Measurements from ENCODE around the gene BLCAP.
A peak's percentile ranks its signal among the peaks of the same experiment; 100 is the strongest.
"Not testable (repeated sequence)": the region's sequence is repeated elsewhere in the genome, so short reads cannot be mapped to it uniquely, and the experiment has no call there.

BLCAP gene, protein sequence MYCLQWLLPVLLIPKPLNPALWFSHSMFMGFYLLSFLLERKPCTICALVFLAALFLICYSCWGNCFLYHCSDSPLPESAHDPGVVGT

GRCh38 chr20:37527638-37528445 lies at the start of gene BLCAP:
Gene BLCAP, minus strand, starts transcription at chr20:37527876. Its CDS starts 8,702 bp downstream, at chr20:37519174.
- peak; percentile 88 for DNase-seq

DNA sequence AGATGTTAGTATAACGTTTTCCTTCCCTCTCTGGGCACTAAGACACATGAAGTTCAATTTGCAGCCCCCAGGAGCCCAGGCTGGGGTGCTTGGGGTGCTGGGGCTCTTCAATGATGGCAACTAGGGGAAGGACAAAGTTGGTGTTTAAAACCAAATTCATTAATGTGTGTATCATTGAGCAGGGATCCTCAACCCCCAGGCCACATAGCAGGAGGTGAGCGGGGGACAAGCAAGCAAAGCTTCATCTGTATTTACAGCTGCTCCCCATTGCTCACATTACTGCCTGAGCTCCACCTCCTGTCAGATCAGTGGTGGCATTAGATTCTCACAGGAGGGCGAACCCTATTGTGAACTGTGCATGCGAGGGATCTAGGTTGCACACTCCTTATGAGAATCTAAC lies 49.8 kb upstream of the BLCAP start:
- DNase-seq, result not testable (repeated sequence)

GRCh38 chr20:37576911-37577310 lies 49.2 kb upstream of the BLCAP start:
- DNase-seq, result no peak

DNA sequence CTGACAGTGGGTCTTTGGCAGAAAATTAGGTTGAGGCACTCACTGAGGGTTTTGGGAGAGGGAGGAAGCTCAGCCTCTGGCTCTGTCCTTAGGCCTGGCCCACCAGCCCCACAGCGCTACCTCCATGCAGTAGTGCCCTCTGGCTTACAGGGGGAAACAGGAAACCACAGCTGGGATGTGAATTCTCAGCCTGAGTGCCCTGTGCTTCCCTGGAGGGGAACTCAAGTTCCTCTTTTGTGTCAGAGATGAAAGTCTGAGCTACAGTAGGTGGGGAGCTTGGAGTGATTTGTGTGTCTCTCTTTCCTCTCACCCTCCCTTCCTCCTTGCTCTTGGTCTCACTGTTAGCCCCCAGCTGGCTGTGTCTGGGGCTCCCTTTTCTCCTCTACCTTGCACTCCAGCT lies 48.2 kb upstream of the BLCAP start:
- no peak for DNase-seq

GRCh38 chr20:37574199-37574890 lies 46.7 kb upstream of the BLCAP start:
- DNase-seq, result no peak

DNA sequence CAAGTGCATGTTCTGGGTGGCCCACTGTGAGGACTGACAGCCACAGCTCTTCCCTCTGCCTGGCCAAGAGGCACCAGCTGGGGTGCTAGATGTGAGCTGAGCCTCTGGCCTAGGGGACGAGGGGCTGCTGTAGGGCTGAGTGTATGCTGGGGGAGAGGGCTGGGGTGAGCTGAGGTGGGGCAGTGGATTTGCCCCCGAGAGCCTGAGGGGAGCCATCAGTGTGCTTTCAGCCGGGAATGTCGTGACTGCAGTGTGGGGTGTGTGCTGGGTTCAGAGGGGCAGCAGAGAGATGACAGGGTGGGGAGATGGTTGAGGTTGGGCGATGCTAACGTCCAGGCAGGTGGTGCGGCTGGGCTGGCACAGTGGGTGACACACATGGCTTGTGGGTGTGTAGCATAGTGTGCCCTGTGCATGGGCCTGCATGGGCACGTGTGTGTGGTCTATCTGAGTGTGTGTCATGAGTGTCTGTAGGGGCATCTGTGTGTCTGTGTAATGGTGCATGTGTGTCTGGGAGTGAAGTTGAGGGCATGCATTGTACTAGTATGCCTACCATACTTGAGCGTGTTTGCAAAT lies 46.0 kb upstream of the BLCAP start:
- no peak for DNase-seq

GRCh38 chr20:37571033-37571432 lies 43.4 kb upstream of the BLCAP start:
- no peak for DNase-seq

DNA sequence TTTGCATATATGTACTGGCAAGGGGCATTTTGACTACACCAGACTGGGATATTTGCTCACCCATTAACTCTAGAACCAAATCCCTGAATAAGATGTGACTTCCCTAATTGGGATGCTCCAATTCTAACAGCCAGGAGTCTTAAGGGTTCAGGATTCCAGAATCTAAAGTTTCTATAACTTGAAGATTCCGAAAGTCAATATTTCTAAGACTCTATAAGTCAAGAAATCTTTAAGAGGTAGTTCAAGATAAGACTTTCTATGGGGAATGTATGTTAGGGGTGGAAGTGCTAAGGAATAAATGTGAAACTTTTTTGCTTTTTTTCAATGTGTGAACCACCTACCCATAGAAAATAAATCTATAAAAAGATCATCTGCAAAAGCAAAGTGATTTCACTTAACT lies 42.7 kb upstream of the BLCAP start:
- DNase-seq, result no peak

DNA sequence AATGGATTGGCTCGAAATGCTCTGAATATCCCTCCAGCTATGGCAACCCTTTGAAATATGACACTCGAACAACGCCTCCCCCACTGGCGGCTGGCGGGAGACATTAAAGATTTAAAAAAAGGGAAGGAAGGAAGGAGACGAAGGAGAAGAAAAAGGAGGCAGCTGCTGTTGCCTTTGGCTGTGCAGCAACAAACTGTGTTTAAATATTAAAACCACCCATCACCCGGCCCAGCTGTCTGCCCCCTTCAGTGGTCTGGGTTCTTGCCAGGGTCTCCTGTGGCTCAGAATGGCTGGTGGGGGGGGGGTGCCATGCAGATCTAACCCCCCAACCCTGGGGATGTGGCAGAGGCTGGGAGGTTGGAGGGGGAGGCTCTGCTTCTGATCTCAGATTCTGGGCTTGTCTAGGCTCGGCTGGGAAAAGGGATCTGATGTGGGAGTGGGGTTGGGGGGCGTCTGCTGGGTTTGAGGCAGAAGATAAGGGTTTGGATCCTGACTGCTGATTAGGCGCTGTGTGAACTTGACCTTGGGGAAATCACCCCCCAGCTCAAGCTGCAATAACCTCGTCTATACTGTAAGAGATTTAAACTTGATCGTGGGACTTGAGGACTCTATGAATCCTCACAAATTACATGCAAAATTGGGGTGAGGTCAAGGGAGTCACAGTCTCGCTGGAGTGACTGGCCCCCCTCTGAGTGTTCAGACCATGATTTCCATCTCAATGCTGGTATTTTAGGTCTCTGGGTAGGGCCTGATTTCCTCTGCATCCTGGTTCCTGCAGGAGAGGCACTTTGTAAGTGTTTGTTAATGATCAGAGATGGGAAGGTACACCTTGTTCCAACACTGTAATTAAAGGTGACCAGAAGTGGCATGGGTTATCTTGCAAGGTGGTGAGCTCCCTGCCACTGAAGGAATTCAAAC lies 40.3 kb upstream of the BLCAP start:
- DNase-seq, result no peak

GRCh38 chr20:37567331-37567665 lies 39.6 kb upstream of the BLCAP start:
- no peak for DNase-seq

GRCh38 chr20:37566590-37567330 lies 39.1 kb upstream of the BLCAP start:
- DNase-seq, result no peak

DNA sequence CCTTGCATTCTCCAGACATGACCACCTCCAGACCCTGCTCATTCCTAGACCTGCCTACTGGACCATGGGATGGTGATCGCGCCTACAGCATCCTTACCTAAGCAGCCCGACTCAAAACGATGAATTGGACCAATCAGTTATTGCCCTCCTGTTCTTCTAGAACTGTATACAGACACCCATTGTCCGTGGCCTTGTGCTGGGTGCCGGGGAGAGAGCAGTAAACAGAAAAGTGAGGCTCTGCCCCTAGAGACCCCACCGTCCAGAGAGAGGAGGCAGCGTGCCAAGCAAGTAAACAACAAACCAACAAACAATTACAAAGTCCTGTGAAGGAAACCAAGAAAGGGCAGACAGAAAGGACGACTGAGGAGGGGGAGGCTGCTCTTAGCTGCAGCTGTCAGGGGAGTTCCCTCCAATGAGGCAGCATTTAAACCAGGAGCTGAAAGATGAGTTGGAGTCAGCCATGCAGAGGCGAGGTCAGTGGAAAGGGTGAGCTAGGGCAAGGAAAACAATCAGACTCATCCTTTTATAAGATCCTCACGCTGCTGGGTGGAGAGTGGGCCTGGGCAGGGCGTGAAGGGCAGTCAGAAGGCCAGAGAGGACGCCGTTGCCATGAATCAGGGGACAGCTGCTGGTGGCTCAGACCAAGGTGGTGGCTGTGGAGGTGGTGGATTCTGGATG lies 37.6 kb upstream of the BLCAP start:
- DNase-seq, result no peak

DNA sequence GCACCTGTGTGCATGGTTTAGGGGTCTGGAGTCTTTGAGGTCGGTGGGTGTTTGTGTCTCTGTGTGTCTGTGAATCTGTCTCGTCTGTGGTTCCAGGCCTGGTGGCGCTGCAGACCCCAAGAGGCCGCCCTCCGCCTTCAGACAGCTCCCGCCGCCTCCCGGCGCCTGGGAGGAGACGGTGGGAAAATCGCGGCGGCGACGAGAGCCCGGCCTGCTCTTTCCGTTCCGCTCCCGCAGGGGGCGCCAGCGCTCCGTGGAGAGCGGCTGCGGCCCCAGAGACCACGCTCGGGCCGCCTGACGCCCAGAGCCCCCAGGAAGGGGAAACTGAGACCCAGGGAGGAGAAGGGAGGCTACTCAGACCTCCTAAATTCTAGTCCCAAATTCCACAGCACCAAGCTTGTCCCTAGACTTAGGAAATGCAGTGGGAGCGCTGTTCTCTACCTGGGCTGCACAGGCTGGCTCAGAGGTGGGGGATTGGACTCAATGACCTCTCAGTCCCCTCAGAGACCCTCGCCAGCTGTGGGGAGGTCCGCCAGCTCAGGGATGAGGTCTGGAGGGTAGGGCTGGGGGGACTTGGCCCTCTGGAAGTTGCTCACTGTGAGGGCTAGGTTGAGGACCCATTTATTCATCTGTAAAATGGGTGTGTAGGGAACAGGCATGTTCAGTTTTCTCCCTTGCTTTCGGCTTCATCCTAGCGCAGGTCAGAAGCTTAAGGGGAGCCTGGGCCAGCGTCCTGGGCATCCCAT lies 36.9 kb upstream of the BLCAP start:
- peak; percentile 47 to 60 for DNase-seq

DNA sequence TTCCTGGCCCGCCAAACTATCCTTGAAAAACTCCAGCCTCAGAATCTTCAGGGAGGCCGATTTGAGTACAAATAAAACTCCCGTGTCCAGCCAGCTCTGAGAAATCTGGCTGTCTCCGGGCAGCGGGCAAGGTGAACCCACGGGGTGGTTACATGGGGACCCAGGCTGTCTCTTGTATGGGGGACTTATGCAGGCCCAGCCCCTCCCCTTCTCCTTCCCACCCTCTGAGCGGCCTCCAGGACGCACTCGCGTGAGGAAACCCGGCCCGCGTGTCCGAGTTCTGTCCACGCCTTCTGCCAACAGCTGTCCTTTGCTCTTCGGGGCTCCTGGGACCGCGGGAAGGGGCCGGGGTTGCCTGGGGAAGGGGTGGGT lies 36.3 kb upstream of the BLCAP start:
- no peak for DNase-seq

DNA sequence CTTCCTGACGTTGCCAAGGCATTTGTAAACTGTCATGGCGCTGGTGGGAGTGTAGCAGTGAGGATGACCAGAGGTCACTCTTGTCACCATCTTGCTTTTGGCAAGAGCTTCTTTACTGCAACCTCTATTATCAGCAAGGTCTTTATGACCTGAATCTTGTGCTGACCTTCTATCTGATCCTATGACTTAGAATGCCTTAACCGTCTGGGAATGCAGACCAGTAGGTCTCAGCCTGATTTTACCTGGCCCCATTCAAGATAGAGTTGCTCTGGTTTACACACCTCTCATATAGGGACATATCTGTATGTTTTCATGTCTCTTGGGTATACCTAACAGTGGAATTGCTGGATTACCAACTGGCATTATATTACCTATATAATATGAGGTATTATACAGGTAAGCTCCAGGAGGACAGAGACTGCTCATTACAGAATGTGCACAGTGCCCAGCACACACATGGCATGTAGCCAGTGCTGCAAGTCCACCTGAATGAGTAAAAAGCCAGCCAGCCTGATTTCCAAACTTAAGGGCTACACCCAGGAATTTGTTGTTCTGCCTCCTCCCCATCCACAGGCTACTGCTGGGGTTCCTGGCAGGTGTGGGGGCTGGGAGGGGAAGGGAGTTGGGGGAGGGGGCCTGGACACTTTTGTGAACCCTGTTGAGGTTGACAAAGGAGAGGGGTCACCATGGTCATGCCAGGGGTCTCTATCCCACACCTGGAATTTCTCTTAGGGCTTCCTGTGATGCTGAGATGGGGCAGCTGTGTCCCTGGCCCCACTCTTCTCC lies 35.2 kb upstream of the BLCAP start:
- no peak for DNase-seq

- DNase-seq, result no peak
Measured at GRCh38 chr20:37560629-37561028, 33.0 kb upstream of the BLCAP start.

DNA sequence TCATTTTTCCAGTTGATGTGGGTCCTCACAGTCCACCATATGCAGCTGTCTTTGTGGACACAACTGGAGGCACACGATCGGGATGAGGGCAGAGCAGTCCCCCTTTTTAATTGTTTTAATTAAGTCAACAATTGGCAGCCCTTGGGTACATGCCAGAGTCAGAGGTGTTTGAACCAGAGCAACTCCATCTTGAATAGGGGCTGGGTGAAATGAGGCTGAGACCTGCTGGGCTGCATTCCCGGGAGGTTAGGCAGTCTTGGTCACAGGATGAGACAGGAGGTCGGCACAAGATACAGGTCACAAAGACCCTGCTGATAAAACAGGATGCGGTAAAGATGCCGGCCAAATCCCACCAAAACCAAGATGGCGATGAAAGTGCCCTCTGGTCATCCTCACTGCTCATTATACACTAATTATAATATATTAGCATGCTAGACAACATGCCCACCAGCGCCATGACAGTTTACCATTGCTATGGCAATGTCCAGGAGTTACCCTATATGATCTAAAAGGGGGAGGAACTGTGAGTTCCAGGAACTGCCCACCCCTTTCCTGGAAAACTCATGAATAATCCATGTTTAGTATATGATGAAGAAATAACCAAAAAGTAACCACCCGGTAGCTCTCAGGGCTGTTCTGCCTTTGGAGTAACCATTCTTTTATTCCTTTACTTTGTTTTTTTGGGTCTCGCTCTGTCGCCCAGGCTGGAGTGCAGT lies 31.8 kb upstream of the BLCAP start:
- DNase-seq, result no peak

GRCh38 chr20:37558779-37559178 lies 31.1 kb upstream of the BLCAP start:
- DNase-seq, result no peak

DNA sequence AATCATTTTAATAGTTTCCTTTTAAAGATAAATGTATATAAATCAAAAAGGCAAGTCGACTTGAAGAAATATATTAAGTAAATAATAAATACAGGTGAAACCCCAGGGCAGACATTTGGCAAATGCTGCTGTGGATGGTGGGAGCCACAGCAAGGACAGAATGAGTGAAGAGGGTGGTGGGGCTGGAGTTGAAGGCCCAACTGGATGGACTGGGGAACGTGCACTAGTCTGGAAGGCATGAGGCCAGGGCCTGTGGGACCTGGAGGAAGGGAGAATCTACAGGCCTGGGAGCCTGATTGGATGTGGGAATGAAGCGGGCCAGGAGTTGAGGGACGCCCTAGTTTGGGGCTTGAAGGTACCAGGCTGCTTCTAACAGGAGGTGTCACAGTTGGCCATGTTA lies 30.6 kb upstream of the BLCAP start:
- DNase-seq, result no peak

Measured in stimulated activated CD4-positive, alpha-beta T cell treated with anti-CD3 and anti-CD28 coated beads, Interleukin-2, amount 100 ng/mL, for 48 hours (primary cell).